WTC11 (cell line): ENCODE results near the gene TCP11.

ENCODE experiments used
- SMAD4 ChIP-seq: sonication (generic); formaldehyde crosslinking; IDR thresholded peaks from 2 replicates; pipeline ENCODE4 v1.8.0; 2022; ENCODE audit warnings: mild to moderate bottlenecking, missing genetic modification reagents
- ZNF138 ChIP-seq: sonication (generic); formaldehyde crosslinking; conservative IDR thresholded peaks from 2 replicates; pipeline ENCODE4 v1.8.1; 2022; ENCODE audit warnings: mild to moderate bottlenecking, moderate library complexity, missing genetic modification reagents
- TF ChIP-seq, protein P1 (sequence below): sonication (generic); formaldehyde crosslinking; IDR thresholded peaks from 2 replicates; pipeline ENCODE4 v1.8.0; 2022; ENCODE audit warnings: mild to moderate bottlenecking, missing genetic modification reagents

DNA sequence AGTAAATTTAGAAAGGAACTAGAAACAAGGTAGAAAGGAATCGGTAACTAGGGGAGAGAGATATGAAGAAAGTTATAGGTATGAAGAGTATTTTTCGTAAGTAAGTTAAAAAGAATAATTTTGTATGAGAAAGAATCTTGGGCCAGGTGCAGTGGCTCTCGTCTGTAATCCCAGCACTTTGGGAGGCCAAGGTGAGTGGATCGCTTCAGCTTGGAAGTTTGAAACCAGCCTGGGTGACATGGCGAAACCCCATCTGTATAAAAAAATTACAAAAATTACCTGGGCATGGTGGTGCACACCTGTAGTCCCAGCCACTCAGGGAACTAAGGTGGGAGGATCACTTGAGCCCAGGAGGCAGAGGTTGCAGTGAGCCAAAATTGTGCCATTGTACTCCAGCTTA lies 42.0 kb downstream of the TCP11 start:
- TF ChIP-seq, protein P1, sequence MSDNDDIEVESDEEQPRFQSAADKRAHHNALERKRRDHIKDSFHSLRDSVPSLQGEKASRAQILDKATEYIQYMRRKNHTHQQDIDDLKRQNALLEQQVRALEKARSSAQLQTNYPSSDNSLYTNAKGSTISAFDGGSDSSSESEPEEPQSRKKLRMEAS = no peak
- TF ChIP-seq SMAD4 (CRISPR knock-in tag) (no peak), ZNF138 (no peak)
